ENCODE data around the gene CASKIN1.

- TF ChIP-seq EZH2 (IDR thresholded peaks at IDR 0.05; ENCODE audit: low read length): no peak
- TF ChIP-seq, protein P1, sequence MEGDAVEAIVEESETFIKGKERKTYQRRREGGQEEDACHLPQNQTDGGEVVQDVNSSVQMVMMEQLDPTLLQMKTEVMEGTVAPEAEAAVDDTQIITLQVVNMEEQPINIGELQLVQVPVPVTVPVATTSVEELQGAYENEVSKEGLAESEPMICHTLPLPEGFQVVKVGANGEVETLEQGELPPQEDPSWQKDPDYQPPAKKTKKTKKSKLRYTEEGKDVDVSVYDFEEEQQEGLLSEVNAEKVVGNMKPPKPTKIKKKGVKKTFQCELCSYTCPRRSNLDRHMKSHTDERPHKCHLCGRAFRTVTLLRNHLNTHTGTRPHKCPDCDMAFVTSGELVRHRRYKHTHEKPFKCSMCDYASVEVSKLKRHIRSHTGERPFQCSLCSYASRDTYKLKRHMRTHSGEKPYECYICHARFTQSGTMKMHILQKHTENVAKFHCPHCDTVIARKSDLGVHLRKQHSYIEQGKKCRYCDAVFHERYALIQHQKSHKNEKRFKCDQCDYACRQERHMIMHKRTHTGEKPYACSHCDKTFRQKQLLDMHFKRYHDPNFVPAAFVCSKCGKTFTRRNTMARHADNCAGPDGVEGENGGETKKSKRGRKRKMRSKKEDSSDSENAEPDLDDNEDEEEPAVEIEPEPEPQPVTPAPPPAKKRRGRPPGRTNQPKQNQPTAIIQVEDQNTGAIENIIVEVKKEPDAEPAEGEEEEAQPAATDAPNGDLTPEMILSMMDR (optimal IDR thresholded peaks at IDR 0.05 in 1 of 3, IDR thresholded peaks at IDR 0.05 in 1 of 3, conservative IDR thresholded peaks at IDR 0.05 in 1 of 3; ENCODE audit: extremely low read depth in 1 of 3, insufficient read depth in 2 of 3, low read length in 3 of 3): no peak
These were observed 23.6 kb downstream of the CASKIN1 start for GRCh38 chr16:2172688-2173335.

Measured in keratinocyte (primary cell).